Mucosa of descending colon (tissue), 3 donors: ENCODE measurements around the gene PARD3B. TPM values are rescaled to one million over a fixed set of nuclear protein-coding genes. Genes with fewer than 3 reads are reported as not detected.
A peak's percentile ranks its signal among the peaks of the same experiment; 100 is the strongest.

Experiments
- ATAC-seq: fragments of 200-7000 bp; cut with Tn5 transposase; one replicate; pipeline ENCODE4 v1.9.1; 2020; ENCODE audit warnings: mild to moderate bottlenecking, moderate library complexity
- DNase-seq, 3 donors: peaks; one replicate each; pipeline ENCODE4 v3.0.0-alpha.2; 2020
- H3K36me3 ChIP-seq: fragments of 200-600 bp; one replicate; pipeline ENCODE4 v1.8.0; 2021; ENCODE audit warnings: low read depth, mild to moderate bottlenecking
- H3K4me1 ChIP-seq: fragments of 200-600 bp; one replicate; pipeline ENCODE4 v1.8.0; 2021; ENCODE audit warnings: low read depth, mild to moderate bottlenecking
- H3K4me3 ChIP-seq: fragments of 200-600 bp; one replicate; pipeline ENCODE4 v1.8.0; 2021; ENCODE audit warnings: mild to moderate bottlenecking
- H3K9me3 ChIP-seq: fragments of 200-600 bp; one replicate; pipeline ENCODE4 v1.8.0; 2021; ENCODE audit warnings: mild to moderate bottlenecking
- CTCF ChIP-seq: fragments of 200-600 bp; IDR thresholded peaks from one replicate; pipeline ENCODE4 v1.8.0; 2022; ENCODE audit warnings: antibody characterized with exemption, mild to moderate bottlenecking
- intact Hi-C, 2 donors: fragments of 100-400 bp; cut with DNase I in 1 of 2; cut with micrococcal nuclease in 1 of 2; formaldehyde crosslinking; loops; one replicate each; pipeline versions ENCODE4 v1.11.0 to v1.11.1; 2022; cut with DNase I, micrococcal nuclease
- total RNA-seq, 3 donors: library from RNA; stranded (reverse); fragmentation: NEBNext Ultra II Directional in 2 of 3; extraction: Animal tissue kit (Norgen Biotek cat#: 25700) in 2 of 3; gene quantifications; one replicate each; pipeline versions ENCODE4 v1.2.1 to v1.2.4, GENCODE V29; 2021 to 2023
- donor health status: DM: no; HTN: no; CAD: no; lungs with moderate emphysema.
- donor health status: DM: no; HTN: no; CAD: no.
- donor health status: DM: no; HTN: yes; CAD: no.

Gene PARD3B
- total RNA-seq, 3 donors from 2014 or later = 21.1 to 56.8 (median 44.0) TPM

- no peak for TF ChIP-seq CTCF
- Histone ChIP-seq H3K9me3 (no peaks in the 10 kb centered on the region), H3K36me3 (no peaks in the 10 kb centered on the region), H3K4me3 (no peak overlapping the region), H3K4me1 (no peaks in the 10 kb centered on the region)
- intact Hi-C loops = loop anchor here in 1 of 2 donors (10.0 kb wide), 1 partner anchor 338 kb away; no protein-coding TSS in a partner anchor
- DNase-seq (no peak), ATAC-seq (no peak)
Measured at GRCh38 chr2:205352593-205352992, 807.3 kb downstream of the PARD3B start.

GRCh38 chr2:205357732-205358131 lies 812.5 kb downstream of the PARD3B start:
- ATAC-seq (no peak), DNase-seq (no peak)
- no peaks in the 10 kb centered on the region for H3K9me3 ChIP-seq
- no peak for TF ChIP-seq CTCF
- H3K4me3 ChIP-seq = no peak overlapping the region
- H3K4me1 ChIP-seq = no peaks in the 10 kb centered on the region
- intact Hi-C loops = loop anchor here in 1 of 2 donors (10.0 kb wide), 1 partner anchor 343 kb away; no protein-coding TSS in a partner anchor
- H3K36me3 ChIP-seq = no peaks in the 10 kb centered on the region

GRCh38 chr2:205358351-205358815 lies 813.1 kb downstream of the PARD3B start:
- ATAC-seq = no peak
- DNase-seq = no peak
- TF ChIP-seq CTCF = no peak

GRCh38 chr2:205361272-205361671 lies 816.0 kb downstream of the PARD3B start:
- intact Hi-C loops = no loop called here
- Histone ChIP-seq H3K36me3 (no peaks in the 10 kb centered on the region), H3K4me3 (no peak overlapping the region), H3K4me1 (no peaks in the 10 kb centered on the region), H3K9me3 (no peaks in the 10 kb centered on the region)
- ATAC-seq = peak; percentile 46
- no peak for TF ChIP-seq CTCF
- DNase-seq = no peak

More at GRCh38 chr2:205358351-205358815, 813.1 kb downstream of the PARD3B start:
- Histone ChIP-seq H3K4me1 (no peaks in the 10 kb centered on the region), H3K36me3 (no peaks in the 10 kb centered on the region), H3K4me3 (no peak overlapping the region), H3K9me3 (no peaks in the 10 kb centered on the region)
- intact Hi-C loops = loop anchor here in 1 of 2 donors (10.0 kb wide), 1 partner anchor 344 kb away; no protein-coding TSS in a partner anchor

DNA sequence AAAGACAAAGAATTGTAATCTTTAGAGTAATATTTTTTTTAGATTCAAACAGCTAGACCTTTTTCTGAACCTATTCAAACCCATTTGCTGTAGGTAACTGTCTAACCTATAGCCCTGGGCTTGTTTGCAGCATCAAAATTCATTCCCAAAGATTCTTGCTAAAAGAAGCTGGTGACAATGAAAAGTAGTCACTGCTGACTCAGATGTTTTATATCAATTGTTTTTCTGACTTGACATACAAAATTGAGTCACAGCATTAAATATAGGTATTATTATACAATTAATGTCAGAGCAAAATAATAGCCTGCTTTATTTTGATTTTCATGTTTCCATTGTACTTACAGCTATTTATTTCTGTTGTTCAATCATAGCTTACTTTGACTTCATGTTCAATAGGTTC lies 816.7 kb downstream of the PARD3B start:
- no peak for TF ChIP-seq CTCF
- Histone ChIP-seq H3K4me1 (no peaks in the 10 kb centered on the region), H3K9me3 (no peaks in the 10 kb centered on the region), H3K36me3 (no peaks in the 10 kb centered on the region), H3K4me3 (no peak overlapping the region)
- DNase-seq = no peak
- ATAC-seq = no peak
- intact Hi-C loops = no loop called here

- Histone ChIP-seq H3K4me3 (no peak overlapping the region), H3K4me1 (no peaks in the 10 kb centered on the region), H3K9me3 (no peaks in the 10 kb centered on the region), H3K36me3 (no peaks in the 10 kb centered on the region)
- intact Hi-C loops = no loop called here
- no peak for TF ChIP-seq CTCF
- ATAC-seq (no peak), DNase-seq (no peak)
Measured at GRCh38 chr2:205364261-205364660, 819.0 kb downstream of the PARD3B start.
